ENCODE measurements around the gene CHAT. TPM values are rescaled to one million over a fixed set of nuclear protein-coding genes. Genes with fewer than 3 reads are reported as not detected.

The CHAT gene
- total RNA-seq, 6 experiments from 2014 or later, result not detected

DNA sequence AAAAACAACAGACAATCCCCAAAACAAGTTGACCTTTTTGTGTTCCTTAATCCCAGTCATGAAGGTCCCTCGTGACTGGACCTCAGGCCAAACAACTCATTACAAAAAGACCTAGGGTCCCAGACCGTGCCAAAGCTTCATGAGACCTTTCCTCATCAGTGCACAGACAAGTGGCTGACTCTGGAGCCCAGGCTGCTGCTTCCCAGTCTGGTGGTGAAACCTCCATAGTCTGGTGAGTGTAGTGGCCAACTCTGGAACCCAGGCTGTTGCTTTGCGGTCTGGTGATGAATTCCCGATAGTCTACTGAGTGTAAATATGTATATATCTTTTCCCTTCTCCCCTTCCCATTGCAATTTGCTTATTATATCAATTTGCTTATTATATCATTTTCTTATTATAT is 25.9 kb upstream of the CHAT start:
- intact Hi-C loops (cut with DNase I), result no loop called here
- H3K27me3 ChIP-seq, result no peaks in the 10 kb centered on the region
- no peak overlapping the region for H3K27ac ChIP-seq
- WGBS (ENCODE audit: insufficient coverage, low coverage, low lambda C conversion rate, missing lambda C conversion rate), result 90% methylated on average over 3 of the region's 4 CpGs
- DNase-seq (no peak), ATAC-seq (no peak)
- no peaks in the 10 kb centered on the region for H3K4me1 ChIP-seq
- H3K36me3 ChIP-seq, result no peaks in the 10 kb centered on the region
- no peak for TF ChIP-seq POLR2A (IDR thresholded peaks at IDR 0.05)
- TF ChIP-seq, protein P1, sequence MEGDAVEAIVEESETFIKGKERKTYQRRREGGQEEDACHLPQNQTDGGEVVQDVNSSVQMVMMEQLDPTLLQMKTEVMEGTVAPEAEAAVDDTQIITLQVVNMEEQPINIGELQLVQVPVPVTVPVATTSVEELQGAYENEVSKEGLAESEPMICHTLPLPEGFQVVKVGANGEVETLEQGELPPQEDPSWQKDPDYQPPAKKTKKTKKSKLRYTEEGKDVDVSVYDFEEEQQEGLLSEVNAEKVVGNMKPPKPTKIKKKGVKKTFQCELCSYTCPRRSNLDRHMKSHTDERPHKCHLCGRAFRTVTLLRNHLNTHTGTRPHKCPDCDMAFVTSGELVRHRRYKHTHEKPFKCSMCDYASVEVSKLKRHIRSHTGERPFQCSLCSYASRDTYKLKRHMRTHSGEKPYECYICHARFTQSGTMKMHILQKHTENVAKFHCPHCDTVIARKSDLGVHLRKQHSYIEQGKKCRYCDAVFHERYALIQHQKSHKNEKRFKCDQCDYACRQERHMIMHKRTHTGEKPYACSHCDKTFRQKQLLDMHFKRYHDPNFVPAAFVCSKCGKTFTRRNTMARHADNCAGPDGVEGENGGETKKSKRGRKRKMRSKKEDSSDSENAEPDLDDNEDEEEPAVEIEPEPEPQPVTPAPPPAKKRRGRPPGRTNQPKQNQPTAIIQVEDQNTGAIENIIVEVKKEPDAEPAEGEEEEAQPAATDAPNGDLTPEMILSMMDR (IDR thresholded peaks at IDR 0.05), result no peak
- no peak overlapping the region for H3K4me3 ChIP-seq
- no peaks in the 10 kb centered on the region for H3K9me3 ChIP-seq

DNA sequence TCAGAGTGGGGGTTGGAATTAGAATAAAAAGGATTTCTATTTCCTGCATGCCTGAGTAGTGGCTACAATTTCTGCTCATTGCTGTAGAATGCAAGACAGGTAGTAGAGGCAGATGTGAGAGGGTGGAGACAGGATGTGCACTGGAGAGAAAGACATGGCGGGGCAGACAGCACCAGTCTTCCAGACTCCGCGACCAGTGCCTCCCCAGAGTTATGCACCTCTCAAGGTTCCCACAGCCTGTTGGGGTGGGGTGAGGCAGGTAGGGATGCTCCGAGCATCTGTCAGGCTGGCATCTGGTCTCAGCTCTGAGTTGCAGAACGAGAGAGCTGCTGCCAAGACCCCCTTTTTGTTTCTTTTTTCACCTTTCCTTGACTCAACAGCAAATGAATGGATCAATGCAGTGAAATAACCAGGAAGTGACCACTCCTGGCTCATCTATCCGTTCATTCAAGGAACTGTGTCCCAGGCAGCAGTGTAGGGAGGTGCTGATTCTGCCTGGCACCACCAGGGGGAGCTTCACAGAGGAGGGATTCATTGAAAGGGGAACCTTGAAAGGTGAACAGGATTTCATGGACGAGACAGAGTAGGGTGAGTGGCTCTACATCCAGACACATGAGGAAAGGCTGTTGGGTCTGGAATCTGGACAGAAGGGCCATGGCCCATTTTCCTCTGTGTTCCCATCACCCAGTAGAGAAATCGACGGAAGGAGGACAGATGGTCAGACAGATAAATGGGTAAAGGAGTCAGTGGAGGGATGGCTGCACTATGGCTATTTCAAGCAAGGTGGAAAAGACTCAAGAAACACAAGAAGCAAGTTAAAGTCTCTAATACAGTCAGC is 20.9 kb upstream of the CHAT start:
- 7% methylated on average over 5 of the region's 9 CpGs for WGBS (ENCODE audit: insufficient coverage, low coverage, low lambda C conversion rate, missing lambda C conversion rate)
- Histone ChIP-seq H3K36me3 (no peaks in the 10 kb centered on the region), H3K4me3 (no peak overlapping the region), H3K27me3 (no peaks in the 10 kb centered on the region), H3K27ac (no peak overlapping the region), H3K4me1 (no peaks in the 10 kb centered on the region), H3K9me3 (no peaks in the 10 kb centered on the region)
- DNase-seq (peak in 2 of 3 donors; percentile 68 to 71), ATAC-seq (peak; percentile 88 to 95 (median 90))
- intact Hi-C loops (cut with DNase I), result loop anchor here (10.0 kb wide), 1 partner anchor 192 kb away; no protein-coding TSS in a partner anchor
- TF ChIP-seq, protein P1 (IDR thresholded peaks at IDR 0.05), result peak; percentile 72 to 95 (median 95)
- TF ChIP-seq POLR2A (IDR thresholded peaks at IDR 0.05), result no peak

DNA sequence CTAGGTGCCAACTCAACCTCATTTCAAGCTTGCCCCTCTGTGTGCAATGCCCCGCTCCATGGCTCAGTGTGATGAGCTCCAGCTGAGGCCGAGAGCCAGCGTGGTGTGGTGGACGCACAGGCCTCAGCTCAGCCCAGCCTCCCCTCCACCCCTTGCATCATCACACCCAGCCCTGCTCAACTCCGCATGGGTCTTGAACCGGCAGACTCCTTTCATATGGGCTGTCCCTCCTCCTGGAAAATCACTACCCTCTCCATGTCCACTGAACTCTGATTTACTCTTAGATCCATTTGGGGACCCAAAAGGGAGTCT is 20.3 kb upstream of the CHAT start:
- ATAC-seq (no peak), DNase-seq (no peak)
- no peak for TF ChIP-seq POLR2A (IDR thresholded peaks at IDR 0.05)
- TF ChIP-seq, protein P1 (IDR thresholded peaks at IDR 0.05), result no peak
- intact Hi-C loops (cut with DNase I), result loop anchor here (10.0 kb wide), 1 partner anchor 191 kb away; no protein-coding TSS in a partner anchor
- H3K36me3 ChIP-seq, result no peaks in the 10 kb centered on the region
- H3K4me3 ChIP-seq, result no peak overlapping the region
- H3K9me3 ChIP-seq, result no peaks in the 10 kb centered on the region
- H3K4me1 ChIP-seq, result no peaks in the 10 kb centered on the region
- no peaks in the 10 kb centered on the region for H3K27me3 ChIP-seq
- no peak overlapping the region for H3K27ac ChIP-seq
- 100% methylated on average over 1 of the region's 6 CpGs for WGBS (ENCODE audit: insufficient coverage, low coverage, low lambda C conversion rate, missing lambda C conversion rate)

DNA sequence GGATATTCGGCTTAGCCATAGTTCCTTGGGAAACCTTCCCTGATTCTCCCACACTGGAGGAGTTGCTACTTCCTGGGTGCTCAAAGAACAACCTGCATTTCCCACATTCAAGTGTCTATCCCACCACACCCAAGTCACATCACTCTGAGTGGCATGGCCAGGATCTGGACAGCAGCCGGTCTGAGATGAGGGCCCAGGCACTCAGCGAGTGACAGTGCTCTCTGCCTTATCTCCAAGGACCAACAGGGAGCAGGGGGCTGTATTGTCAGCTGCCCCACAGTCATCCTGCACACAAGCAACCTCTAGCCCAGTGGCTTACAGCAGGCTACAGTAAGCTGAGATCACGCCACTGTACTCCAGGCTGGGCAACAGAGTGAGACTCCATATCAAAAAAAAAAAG is 19.8 kb upstream of the CHAT start:
- H3K27ac ChIP-seq, result no peak overlapping the region
- WGBS (ENCODE audit: insufficient coverage, low coverage, low lambda C conversion rate, missing lambda C conversion rate), result 55% methylated on average over 4 of the region's 4 CpGs
- intact Hi-C loops (cut with DNase I), result loop anchor here (10.0 kb wide), 1 partner anchor 191 kb away; no protein-coding TSS in a partner anchor
- DNase-seq (no peak), ATAC-seq (no peak)
- H3K4me3 ChIP-seq, result no peak overlapping the region
- no peaks in the 10 kb centered on the region for H3K36me3 ChIP-seq
- H3K4me1 ChIP-seq, result no peaks in the 10 kb centered on the region
- no peaks in the 10 kb centered on the region for H3K9me3 ChIP-seq
- TF ChIP-seq POLR2A (IDR thresholded peaks at IDR 0.05), result no peak
- TF ChIP-seq, protein P1 (IDR thresholded peaks at IDR 0.05), result no peak
- no peaks in the 10 kb centered on the region for H3K27me3 ChIP-seq

Data from right lobe of liver (tissue), 6 donors.